Testis (tissue), 3 donors: Measurements from ENCODE around the gene SHC1. TPM values are rescaled to one million over a fixed set of nuclear protein-coding genes. Genes with fewer than 3 reads are reported as not detected.
A peak's percentile ranks its signal among the peaks of the same experiment; 100 is the strongest.

ENCODE experiments used
- DNase-seq: peaks from one replicate; pipeline ENCODE4 v3.0.0-alpha.2; 2019
- H3K27ac ChIP-seq, 2 donors: fragments of 200-600 bp; sonication (generic); one replicate each; pipeline ENCODE4 v1.5.1; 2019
- H3K27me3 ChIP-seq: fragments of 200-600 bp; sonication (generic); one replicate; pipeline ENCODE4 v1.5.1; 2019
- H3K36me3 ChIP-seq: fragments of 200-600 bp; sonication (generic); one replicate; pipeline ENCODE4 v1.5.1; 2017; ENCODE audit warnings: low read depth; ENCODE audit errors: missing control alignments
- H3K4me1 ChIP-seq: fragments of 200-600 bp; sonication (generic); one replicate; pipeline ENCODE4 v1.5.1; 2019
- H3K4me3 ChIP-seq, 2 donors: fragments of 200-600 bp; sonication (generic); one replicate each; pipeline ENCODE4 v1.5.1; 2017 to 2019
- H3K9me3 ChIP-seq: fragments of 200-600 bp; sonication (generic); one replicate; pipeline ENCODE4 v1.5.1; 2017
- CTCF ChIP-seq, 3 experiments: fragments of 450-650 bp in 2 of 3; fragments of 200-600 bp in 1 of 3; sonication (generic) in 1 of 3; IDR thresholded peaks; one replicate each; pipeline ENCODE4 v1.5.1; 2016 to 2019; ENCODE audit warnings: antibody characterized with exemption in 3 of 3, mild to moderate bottlenecking in 2 of 3, moderate library complexity in 1 of 3
- POLR2A ChIP-seq: fragments of 450-650 bp; IDR thresholded peaks from one replicate; pipeline ENCODE4 v1.6.1; 2017; ENCODE audit warnings: antibody characterized with exemption, mild to moderate bottlenecking, moderate library complexity
- WGBS, 2 donors: methylation state at CpG; one replicate each; pipeline ENCODE4 v1.1.5; 2018; 5-methylcytosine and 5-hydroxymethylcytosine counted together
- intact Hi-C: fragments of 100-400 bp; cut with DNase I; formaldehyde crosslinking; loops from one replicate; pipeline ENCODE4 v1.15.1; 2023; ENCODE audit warnings: low total_unique reads
- polyA plus RNA-seq: library from polyadenylated mRNA; stranded (reverse); fragments of 350-450 nt; fragmentation: Illumina TruSeq; extraction: RNeasy Lipid Tissue Mini Kit (QIAGEN cat#74804); gene quantifications from one replicate; pipeline ENCODE4 v1.2.3, GENCODE V29; 2014; ENCODE audit warnings: low read depth, low replicate concordance; ENCODE audit not compliant: insufficient read depth
- total RNA-seq, 2 donors: library from RNA; depleted of rRNA; stranded (reverse); fragments of >200 nt; gene quantifications; one replicate each; pipeline ENCODE4 v1.2.3, GENCODE V29; 2016

SHC1 gene
- total and polyA plus RNA-seq, 3 donors from 2014 or later = 47.9 to 59.3 (median 49.0) TPM

GRCh38 chr1:155007251-155007828 lies 36.8 kb upstream of the SHC1 start:
- TF ChIP-seq CTCF (IDR thresholded peaks at IDR 0.05) = no peak
- TF ChIP-seq POLR2A = no peak
- peaks cover 38% of the 10 kb centered on the region for H3K4me1 ChIP-seq

GRCh38 chr1:155006601-155007101 lies 36.1 kb upstream of the SHC1 start:
- intact Hi-C loops = no loop called here
- H3K27ac ChIP-seq = peak overlapping the region in 1 of 2 donors; percentile 98
- H3K27me3 ChIP-seq = no peaks in the 10 kb centered on the region
- no peak for TF ChIP-seq POLR2A
- no peak overlapping the region for H3K4me3 ChIP-seq
- peak; percentile 39 for DNase-seq
- peaks cover 31% of the 10 kb centered on the region for H3K4me1 ChIP-seq
- H3K9me3 ChIP-seq = no peaks in the 10 kb centered on the region
- no peaks in the 10 kb centered on the region for H3K36me3 ChIP-seq
- 64 to 71% methylated on average over 2 of the region's 2 CpGs for WGBS, 2 donors

More at GRCh38 chr1:155007251-155007828, 36.8 kb upstream of the SHC1 start:
- Histone ChIP-seq H3K27me3 (no peaks in the 10 kb centered on the region), H3K4me3 (no peak overlapping the region), H3K36me3 (no peaks in the 10 kb centered on the region), H3K9me3 (no peaks in the 10 kb centered on the region), H3K27ac (peak overlapping the region in 1 of 2 donors; percentile 33)
- DNase-seq = no peak
- WGBS, 2 donors = 66 to 70% methylated on average over 4 to 6 of the region's 6 CpGs
- intact Hi-C loops = no loop called here

GRCh38 chr1:155005076-155006011 lies 34.8 kb upstream of the SHC1 start:
- TF ChIP-seq CTCF (IDR thresholded peaks at IDR 0.05) (no peak), POLR2A (no peak)
- H3K36me3 ChIP-seq = no peaks in the 10 kb centered on the region
- peaks cover 20% of the 10 kb centered on the region for H3K4me1 ChIP-seq
- H3K27me3 ChIP-seq = no peaks in the 10 kb centered on the region
- H3K9me3 ChIP-seq = no peaks in the 10 kb centered on the region
- WGBS, 2 donors = 65 to 100% methylated on average over 2 to 17 of the region's 17 CpGs
- intact Hi-C loops = no loop called here
- H3K4me3 ChIP-seq = no peak overlapping the region
- DNase-seq = peak; percentile 45
- peak overlapping the region; percentile 91 to 98 for H3K27ac ChIP-seq

- Histone ChIP-seq H3K36me3 (no peaks in the 10 kb centered on the region), H3K27ac (peak overlapping the region; percentile 91 to 98), H3K4me3 (peak overlapping the region; percentile 77 to 84), H3K9me3 (no peaks in the 10 kb centered on the region), H3K27me3 (no peaks in the 10 kb centered on the region), H3K4me1 (peaks cover 28% of the 10 kb centered on the region)
- intact Hi-C loops = no loop called here
- TF ChIP-seq POLR2A (no peak), CTCF (IDR thresholded peaks at IDR 0.05) (no peak)
- DNase-seq = no peak
- WGBS, 2 donors = 21 to 33% methylated on average over 4 to 5 of the region's 5 CpGs
These were observed 34.0 kb upstream of the SHC1 start for GRCh38 chr1:155004352-155005075.
